Raji (cell line): ENCODE measurements around the gene CHD6.

Experiments used
- POLR2A ChIP-seq: IDR thresholded peaks from 2 replicates; pipeline ENCODE4 v1.6.1; 2011; ENCODE audit warnings: low read depth, low read length, control low read depth; ENCODE audit not compliant: insufficient read depth

CHD6 gene

GRCh38 chr20:41608606-41609005 lies 9.6 kb downstream of the CHD6 start:
- no peak for TF ChIP-seq POLR2A

- TF ChIP-seq POLR2A, result no peak
Observed at GRCh38 chr20:41607791-41608190, 10.4 kb downstream of the CHD6 start.

- no peak for TF ChIP-seq POLR2A
Observed at GRCh38 chr20:41604002-41604401, 14.2 kb downstream of the CHD6 start.

GRCh38 chr20:41601742-41602141 lies 16.4 kb downstream of the CHD6 start:
- TF ChIP-seq POLR2A, result no peak

DNA sequence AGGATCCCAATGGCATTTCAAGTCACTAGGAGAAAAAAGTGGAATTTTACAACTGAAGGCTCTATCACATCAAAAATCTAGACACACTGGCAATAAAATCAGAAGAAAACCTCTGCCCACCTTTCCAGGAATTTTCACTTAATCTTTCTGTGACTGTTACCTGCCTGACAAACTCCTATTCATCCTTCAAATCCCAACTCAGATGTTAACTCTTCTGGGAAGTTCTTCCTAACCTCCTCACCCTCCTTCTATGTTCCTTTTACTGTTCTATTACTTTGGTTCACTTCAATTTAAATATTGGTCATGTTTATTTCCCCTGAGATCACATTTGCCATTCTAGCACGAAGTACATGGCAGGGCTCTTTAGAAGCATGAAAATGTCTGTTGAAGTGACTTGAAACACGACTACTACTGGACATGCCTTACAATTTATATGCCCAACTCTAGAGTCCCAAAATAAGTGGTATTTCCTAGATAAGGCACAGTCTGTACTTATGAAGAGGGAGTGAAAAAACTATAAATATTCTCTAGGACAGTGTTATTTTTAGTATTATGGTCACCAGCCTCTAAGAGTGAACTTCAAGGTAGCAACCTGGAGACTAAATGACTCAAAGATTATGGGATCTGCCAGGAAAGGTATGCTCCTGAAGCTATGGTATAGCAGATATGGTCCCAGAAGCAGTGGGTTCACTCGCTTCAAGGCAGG lies 17.1 kb downstream of the CHD6 start:
- TF ChIP-seq POLR2A, result no peak

DNA sequence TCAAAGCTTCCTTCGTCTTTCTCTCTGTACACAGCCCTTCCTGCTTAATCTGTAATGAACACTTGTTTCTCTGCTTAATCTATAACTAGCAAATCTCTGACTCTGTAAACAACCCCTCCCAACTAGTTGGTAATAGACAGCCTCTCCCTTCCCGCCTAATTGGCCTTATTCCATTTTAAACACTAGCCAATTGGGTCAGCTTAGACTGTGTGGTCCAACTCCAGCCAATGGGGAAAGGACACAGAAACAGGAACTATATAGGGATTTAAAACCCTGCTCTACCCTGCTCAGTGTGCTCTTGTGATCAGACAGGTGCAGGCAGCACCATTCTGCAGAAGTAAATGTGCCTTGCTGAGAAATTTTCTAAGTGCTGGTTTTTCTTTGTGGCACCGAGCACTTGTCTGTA lies 18.5 kb downstream of the CHD6 start:
- TF ChIP-seq POLR2A, result no peak

DNA sequence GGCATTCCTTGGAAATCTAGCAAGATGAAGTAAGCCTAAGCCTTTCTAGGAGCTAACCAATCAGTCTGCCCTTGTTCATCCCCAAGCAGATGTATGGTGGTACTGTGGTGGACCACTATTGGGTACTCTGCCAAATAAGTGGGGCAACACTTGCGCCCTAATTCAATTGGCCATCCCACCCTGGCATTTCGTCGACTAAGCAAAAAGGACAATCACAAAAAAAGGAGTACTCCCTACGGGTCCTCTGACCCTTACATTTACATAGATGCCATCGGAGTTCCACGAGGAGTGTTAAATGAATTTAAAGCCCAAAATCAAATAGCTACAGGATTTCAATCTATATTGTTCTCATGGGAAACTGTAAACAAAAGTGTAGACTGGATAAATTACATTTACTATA lies 19.5 kb downstream of the CHD6 start:
- no peak for TF ChIP-seq POLR2A

DNA sequence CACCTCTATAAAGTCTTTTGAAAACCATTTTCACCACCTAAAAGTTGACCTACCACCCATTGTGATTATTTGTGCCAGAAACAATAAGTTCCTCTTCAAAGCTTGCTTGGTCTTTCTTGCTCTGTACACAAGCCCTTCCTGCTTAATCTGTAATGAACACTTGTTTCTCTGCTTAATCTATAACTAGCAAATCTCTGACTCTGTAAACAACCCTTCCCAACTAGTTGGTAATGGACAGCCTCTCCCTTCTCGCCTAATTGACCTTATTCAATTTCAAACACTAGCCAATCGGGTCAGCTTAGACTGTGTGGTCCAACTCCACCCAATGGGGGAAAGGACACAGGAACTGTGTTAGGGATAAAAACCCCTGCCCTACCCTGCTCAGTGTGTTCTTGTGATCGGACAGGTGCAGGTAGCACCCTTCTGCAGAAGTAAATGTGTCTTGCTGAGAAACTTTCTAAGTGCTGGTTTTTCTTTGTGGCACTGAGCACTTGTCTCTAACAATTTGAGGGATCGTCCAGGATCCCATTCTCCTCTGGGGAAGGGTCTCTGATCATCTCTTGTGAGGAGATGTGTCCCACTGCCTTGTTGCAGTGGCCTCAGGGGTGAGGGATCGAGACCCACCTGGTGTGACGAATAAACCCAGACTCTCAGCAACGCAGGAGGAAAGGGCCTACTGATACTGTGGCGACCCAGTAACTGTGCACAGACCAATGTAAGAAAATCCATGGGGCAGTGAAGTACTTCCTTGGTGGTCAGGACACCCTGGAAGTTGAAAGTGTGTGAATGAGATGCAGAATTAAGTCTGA lies 23.5 kb downstream of the CHD6 start:
- TF ChIP-seq POLR2A, result no peak

GRCh38 chr20:41592516-41593216 lies 25.5 kb downstream of the CHD6 start:
- TF ChIP-seq POLR2A, result no peak

DNA sequence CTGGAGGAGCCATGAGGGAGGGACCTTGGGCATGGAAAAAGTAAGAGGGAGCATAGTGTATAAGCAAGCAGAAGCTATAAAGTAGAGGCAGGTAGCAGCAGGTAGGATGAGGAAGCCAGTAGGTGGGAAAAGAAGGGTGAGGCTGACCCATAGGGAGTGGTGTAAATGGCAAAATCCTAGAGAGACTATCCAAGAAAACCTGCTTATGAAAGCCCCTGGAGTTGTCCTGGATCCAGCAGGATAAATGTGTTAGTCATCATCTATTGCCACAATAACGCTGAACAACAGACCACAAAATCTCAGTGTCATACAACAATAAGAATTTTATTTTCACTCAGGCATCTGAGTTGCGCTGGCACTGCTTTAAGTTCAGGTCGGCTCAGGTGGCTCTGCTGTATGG lies 30.2 kb downstream of the CHD6 start:
- TF ChIP-seq POLR2A, result no peak

DNA sequence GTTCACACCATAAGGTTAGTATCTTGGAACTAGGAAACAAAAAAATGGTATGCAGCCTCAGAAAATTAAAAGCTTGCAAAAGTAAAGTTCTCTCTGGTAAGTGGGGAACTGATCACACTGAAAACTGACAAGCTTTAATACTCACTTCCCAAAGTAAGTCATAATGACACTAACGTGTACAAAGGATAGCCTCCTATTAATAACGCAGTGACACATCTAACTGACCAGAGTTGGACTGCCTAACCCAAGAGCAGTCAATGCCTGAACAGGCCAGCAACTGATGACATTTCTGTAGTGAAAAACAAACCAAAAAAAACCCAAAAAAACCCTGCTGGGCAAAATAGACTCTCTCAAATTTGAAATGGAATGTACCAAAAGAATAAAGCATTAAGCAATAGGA lies 30.7 kb downstream of the CHD6 start:
- no peak for TF ChIP-seq POLR2A

GRCh38 chr20:41586772-41587171 lies 31.4 kb downstream of the CHD6 start:
- TF ChIP-seq POLR2A, result no peak

GRCh38 chr20:41580350-41580749 lies 37.8 kb downstream of the CHD6 start:
- no peak for TF ChIP-seq POLR2A

DNA sequence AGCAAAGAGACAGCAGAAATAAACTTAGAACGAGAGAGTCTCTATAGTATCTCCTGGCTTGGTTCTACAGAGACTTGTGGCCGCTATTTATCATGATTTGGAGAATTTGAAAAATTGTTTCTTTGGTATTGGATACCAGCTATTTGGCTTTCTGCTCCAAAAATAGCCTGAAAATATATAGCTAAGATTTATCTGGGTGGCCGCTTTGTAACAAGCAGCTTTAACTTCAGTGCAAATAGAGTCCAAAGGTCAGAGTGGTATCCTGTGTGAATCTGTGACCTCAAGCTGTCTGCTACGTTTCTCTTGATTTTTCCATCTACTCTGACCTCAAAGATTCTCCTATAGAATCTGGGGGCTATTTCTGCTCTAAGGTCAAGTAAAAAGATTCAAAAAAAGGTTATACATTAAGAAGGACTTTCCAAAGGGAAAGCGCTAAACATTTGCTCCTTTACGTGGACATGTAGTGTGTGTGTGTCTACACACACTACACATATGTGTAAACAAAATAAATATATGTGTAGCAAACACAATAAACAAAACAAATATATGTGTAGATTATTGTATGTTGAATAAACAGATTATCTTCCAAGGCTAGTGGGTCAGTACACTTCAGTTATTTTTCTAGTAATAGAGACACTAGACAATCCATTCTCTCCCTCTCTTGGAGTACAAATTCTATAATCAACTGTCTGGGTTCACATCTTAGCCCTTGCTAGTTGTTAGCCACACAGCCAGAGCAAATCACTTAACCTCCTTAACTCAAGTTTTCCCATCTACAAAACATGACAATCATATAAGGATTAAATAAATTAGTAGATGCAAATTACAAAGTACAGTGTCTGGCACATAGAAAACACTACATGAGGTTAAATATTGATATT lies 40.8 kb downstream of the CHD6 start:
- no peak for TF ChIP-seq POLR2A

DNA sequence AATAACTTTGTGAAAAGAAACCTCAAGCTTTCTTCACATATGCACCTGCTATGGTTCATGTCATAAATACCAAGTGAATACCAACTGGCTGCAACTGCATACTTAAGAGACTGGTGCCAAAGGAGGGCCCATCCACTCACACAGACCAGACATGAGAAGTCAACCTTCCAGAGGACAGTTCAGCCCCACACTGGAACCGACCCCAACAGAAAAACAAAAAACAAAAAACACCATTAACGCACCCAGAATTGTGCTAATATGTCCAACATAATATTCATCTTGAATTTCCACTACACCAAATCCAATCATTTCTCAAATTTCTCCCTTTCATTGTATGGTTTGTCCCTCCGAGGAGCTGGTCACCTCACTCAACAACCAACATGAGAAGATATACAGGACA lies 42.8 kb downstream of the CHD6 start:
- no peak for TF ChIP-seq POLR2A

- TF ChIP-seq POLR2A, result no peak
Observed at GRCh38 chr20:41574802-41575389, 43.3 kb downstream of the CHD6 start.
